Fibroblast of peridontal ligament (primary cell): ENCODE results near the gene RAB3C.

ENCODE experiments used
- DNase-seq: peaks from one replicate; pipeline ENCODE4 v3.0.0-alpha.2; 2010; ENCODE audit errors: extremely low read depth

RAB3C gene

DNA sequence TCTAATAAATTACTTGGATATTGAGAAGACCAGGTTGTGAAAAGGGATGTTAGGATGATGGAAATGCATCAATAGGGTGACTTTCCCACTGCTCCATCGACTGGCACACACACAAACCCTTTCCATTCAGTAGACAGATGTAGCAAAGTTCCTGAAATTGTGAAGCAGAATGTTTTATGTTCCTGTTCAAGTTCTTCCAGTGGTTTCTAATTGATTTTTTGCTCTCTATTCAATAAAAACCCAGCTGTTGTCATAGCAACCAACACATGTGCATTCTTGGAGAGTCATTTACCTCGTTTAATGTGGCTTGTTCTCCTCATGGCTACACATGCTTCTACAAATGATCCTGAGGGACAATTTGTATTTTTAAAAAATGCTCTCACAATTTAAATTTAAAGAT, 244.6 kb downstream of the RAB3C start:
- DNase-seq, result no peak

DNA sequence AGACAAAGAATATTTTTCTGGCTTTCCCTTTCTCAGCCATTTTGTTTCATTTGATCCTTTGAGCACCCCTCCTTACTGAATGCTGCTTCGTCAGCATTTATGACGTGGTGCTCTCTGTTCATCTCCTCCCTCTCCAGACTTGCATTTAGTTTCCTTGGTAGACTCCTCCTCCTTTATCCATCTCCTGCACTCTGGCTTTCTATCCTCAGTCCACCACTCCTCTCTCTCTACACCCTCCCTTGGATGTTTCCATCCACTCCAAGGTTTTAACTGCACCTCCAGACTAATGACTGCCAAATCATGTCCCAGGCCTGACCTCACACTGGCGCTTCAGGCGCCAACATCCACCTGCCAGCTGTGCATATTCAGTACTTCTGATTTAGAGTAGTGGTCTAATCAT, 245.4 kb downstream of the RAB3C start:
- no peak for DNase-seq

DNA sequence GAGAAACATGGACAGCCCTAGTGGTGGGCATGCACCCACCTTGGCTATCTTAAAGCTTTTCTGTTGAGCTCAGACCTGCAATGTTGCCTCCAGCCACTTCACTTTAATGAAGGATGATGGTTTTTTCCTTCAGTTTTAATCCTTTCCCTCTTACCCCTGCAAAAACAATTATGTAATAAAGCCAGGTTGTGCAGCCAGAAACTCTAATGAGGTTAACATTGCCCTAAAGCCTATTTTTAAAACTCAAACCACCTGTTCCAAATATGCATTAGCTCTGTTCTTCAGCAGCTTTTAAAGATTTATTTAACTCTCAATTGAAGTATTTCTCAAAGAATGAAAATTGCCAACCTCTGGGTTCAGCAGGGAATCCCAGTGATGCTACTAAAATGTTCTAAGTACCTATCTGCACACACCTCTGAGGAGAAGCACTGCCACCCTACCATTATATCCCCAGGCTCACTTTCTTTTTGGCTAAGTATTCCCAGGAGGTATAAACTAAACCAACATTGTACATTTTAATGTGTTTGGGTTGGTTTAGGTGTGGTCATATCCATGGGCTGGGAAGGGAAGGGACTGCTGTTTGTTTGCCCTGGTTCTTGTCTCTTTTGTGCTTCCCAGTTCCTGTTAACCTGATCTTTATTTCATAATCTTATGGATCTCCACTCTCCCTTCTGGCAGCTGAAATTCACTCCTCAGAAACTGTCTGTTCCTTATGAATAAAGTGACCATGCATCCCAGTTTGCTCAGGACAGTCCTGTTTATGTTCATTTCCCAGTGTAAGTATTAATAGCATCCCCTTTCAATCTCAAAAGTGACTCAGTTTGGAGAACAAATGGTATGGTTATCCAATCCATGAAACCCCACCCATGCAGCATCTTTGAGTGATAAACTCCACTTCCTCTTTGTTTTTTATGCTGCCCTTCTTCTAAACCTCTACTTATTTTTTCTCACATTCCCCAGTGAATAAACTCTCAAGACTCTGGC, 251.7 kb downstream of the RAB3C start:
- DNase-seq, result no peak

DNA sequence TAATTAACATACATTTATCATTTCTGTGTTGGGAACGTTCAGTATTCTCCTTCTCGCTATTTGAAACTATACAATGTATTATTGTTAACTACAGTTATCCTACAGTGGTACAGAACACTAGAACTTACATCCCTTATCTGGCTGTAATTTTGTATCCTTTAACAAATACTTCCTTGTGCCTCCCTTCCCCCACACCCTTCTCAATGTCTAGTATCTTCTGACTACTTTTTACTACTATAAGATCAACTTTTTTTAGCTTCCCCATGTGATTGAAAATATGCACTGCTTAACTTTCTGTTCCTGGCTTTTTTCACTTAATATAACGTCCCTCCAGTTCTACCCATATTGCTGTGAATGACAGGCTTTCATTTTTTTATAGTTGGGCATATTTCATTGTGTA, 253.5 kb downstream of the RAB3C start:
- no peak for DNase-seq

DNA sequence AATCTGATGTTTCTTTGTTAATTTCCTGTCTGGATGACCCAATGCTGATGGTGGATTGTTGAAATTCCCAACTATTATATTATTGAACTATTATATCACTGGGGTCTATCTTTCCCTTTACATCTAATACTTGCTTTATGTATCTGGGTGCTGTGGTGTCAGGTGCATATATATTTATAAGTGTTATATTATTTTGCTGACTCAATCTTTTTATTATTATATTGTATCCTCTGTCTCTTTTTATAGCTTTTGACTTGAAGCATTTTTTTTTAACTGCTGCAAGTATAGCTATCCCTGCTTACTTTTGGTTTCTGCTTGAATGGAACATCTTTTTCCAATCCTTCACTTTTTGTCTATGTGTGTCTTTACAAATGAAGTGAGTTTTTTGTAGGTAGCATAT, 255.9 kb downstream of the RAB3C start:
- DNase-seq, result no peak

DNA sequence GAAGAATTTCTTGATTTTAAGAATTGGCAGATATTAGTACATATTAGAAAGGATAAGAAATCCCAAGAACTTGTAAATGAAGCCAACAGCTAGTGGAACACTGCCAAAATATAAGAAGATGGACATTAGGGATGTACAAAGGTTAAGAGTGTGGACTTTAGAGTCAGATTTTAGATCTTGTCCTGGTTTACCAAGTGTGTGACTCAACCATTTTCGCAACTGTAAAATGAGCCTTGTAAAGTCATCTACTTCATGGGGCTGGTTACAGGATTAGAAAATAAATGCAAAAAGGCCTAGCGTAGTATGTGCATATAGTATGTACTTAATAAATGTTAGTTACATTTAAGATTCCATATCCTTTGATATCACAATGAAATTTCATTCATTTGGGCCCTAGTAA, 260.0 kb downstream of the RAB3C start:
- peak; percentile 9 for DNase-seq

DNA sequence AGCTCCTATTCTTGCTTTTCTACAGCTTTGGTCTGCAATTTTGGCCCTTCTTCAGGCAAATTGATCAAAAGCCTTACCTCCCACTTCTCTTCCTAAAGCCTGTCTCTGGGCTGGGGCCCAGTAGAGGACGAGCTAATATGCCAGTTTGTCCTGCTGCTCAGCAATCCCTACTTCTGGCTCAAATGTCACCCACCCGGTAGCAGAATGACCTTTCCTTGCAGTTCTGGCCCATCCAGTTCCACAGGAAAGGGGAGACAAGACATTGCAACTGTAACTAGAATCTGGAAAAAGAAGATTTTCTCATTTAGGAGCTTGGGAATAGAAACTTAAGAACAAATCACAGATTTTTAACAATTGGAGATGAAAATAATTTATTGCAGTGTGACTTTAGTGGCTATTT, 261.5 kb downstream of the RAB3C start:
- DNase-seq, result no peak

DNA sequence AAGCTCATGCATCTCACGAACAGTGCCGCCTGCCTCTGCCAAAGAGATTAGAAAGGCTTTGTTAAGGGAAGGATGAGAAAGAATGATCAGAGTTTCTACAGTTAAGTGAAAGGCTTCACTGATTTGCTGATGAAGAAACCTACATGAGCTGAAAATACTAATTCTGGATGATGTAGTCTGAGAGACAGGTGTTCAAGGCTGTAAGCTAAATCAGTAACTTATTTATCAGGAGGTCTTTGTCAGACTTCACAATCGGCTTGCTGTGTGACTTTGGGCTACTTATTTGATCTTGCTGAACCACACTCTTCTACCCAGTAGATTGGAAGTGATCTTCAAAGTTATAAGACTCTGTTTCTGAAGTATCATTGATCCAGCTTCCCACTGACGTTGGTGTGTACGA, 264.2 kb downstream of the RAB3C start:
- no peak for DNase-seq

DNA sequence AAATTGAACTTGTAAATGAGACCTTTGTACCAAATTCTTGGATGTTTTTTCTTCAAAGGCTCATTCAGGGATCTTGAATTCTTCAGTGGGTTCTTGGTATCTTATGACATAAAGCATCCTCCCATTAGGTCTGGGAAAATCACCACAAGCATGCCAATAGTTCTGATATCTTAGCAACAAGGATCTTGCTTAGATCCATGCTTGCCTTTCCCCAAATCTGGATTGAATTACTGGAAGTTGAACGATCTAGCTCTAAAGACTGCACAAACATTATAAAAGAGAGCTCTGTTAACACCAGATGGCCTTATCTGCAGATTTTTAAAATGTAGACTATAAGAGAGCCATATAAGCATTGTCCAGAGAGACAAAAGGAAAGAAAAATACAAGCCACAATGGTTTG, 266.3 kb downstream of the RAB3C start:
- DNase-seq, result peak; percentile 5

DNA sequence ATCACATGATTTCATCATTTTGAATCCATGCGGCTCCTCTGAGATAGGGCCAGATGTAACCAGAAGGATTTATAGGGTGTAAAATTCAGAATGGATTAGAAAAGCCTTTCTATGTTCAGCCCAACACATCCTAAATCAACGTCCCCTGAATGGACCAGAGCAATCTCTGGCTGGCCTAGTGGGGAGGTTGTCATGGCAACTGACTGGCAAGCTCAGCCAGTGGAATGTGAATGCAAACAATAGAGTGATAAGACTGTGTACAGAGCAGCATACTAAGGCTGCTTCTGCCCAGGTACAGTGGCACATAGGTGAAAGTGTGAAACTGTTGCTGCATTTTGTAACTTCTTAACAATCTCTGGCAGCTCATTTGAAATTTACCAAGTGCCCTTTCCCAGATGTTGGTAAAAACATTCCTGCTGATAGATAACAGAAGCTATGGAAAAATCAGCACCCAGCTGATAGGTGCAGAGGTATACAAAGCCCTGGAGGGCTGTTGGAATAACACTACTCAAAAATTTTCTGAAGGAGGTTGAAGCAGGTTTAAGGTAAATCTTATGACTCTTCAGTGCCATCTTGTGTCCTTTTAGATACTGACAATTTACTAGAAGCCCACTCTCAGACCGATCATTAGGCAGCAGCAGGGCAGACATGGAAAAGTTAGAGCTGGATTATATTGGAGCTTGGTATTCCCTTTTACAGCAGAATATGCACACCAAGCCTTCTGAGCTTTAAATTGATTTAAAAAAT, 267.2 kb downstream of the RAB3C start:
- peak; percentile 38 for DNase-seq

DNA sequence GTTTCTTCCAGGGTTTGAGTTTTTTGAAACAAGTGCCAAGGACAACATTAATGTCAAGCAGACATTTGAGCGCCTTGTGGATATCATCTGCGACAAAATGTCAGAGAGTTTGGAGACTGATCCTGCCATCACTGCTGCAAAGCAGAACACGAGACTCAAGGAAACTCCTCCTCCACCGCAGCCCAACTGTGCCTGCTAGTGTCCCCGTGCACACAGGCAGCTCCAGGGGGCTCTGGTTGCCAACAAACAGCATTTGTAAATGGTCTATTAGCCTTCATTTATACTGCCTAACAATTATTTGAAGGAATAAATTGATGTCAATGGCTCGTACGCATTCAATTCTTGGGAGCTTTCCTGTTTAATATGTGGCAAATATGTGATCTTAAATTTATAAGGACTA, 268.3 kb downstream of the RAB3C start:
- no peak for DNase-seq

DNA sequence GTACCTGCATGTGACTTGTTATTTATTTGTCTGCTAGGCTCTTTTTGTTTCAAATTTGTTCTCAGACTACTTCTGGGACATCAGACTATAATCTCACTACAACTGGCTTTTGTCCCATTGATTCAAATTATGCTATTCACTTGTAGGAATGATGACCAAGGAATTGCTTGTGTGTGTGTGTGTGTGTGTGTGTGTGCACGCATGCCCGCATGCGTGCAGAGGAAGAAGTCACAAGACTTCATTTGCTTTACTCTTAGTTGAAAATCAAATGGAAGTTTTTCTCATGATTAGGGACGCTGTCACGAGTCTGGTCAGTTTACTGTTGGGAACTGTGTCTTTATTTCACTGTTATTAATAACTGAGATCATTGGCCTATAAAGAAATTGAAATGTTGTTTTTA, 268.7 kb downstream of the RAB3C start:
- no peak for DNase-seq

DNA sequence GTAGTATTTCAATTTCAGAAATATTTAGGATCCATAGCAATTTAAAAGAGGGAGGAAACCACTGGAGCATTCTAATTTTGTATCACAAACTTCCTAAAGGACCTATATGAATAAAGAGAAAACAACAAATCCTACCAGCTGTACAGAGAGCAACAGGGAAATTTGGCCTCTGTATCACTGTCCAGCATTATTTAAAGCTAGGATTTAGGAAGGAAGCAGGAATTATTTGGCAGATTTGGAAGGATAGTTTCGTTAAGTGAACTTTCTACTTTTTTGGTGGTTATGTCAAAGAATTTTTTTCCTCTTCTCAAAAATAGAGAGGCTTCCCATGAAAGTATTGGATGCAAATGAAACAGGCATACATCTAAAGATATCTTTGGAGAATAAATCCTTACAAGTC, 269.7 kb downstream of the RAB3C start:
- no peak for DNase-seq

DNA sequence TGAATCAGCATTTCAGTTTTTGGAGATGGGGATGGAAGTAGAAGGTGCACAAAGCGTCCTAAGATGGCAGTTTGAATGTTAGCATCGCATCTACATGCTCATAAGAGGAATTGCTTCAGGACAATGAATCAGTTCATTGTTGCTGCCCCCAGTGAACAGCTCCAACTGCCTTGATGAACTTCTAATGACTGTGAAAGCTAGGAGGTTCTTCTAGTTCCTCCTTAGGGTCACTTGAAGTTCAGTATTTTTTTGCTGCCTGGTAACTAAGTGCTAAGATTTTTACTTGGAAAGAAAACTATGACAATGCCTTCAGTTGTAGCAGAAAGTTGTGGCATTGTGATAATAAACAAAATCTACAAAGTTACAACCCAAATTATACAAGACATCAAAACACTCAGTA, 271.6 kb downstream of the RAB3C start:
- DNase-seq, result no peak

DNA sequence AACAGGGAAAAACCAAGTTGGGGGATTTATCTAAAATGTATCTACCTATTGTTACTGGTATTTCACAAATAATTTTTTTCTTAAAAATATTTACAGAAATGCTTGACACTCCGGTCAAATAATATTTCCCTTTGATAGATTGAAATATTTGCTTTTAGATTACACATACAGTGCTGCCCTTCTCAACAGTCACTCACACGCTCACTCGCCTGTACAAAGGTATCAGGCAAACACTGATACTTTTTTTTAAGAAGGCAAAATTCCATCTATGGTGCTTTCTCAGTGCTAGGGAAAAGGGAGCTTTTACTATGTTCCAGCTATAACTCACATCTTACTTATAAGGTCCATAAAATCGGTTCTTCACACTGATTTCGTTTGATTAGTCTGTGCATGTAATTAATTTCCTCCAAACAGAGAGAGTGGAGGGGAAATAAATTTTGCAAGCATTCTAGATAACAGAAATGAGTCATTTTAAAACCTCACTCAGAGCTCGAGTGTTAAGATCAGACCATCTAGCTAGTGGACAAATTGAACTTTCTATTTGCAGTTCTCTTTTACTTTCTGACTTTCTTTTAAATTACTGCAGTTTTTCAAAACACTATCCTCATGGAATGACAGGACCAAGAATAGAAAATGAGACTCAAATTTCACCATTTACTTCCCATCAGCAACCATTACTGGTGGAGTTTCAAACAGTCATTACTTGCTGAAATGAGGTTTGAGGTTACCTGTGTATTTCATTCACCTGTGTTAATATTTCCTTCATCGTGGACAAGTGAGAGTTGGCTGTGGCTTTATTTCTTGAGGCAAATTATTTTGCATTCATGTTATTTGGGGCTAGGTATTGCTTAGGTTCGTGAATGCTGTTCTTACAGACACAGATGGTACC, 273.2 kb downstream of the RAB3C start:
- no peak for DNase-seq

DNA sequence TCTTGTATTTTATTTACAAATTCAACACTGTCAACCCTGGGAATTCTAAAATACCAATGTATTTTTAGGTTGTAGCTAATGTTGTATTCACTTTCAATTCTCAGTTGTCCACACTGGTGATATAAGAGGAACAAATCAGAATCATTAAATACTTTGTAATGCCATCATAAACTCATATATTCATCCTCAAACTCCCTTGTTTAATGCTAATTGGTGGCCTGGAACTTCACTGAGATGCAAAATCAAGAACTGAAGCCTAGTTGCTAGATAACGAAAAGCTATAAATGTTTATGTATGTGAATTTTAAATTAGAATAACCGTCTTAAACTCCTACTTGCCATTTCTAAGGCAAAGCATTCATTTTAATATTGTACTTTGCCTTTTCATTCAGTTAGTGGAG, 274.7 kb downstream of the RAB3C start:
- no peak for DNase-seq

DNA sequence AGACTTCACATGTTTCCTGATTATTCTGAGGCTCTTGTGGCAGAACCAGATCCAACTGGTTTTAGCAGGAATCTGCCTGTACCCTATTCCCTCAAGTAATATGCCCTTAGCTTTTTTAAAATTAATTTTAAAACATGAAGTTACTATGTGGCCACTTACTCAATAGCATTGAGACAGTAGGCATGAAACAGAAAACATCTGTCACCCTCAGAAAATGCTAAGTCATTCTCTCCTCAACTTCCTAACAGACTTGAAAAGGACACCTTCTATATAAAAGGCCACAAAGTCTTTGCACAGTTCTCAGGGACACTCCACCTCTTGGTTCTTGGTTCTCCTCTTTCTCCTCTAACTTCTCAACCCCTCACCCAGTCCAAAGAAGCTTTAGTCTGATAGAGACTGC, 277.8 kb downstream of the RAB3C start:
- no peak for DNase-seq

DNA sequence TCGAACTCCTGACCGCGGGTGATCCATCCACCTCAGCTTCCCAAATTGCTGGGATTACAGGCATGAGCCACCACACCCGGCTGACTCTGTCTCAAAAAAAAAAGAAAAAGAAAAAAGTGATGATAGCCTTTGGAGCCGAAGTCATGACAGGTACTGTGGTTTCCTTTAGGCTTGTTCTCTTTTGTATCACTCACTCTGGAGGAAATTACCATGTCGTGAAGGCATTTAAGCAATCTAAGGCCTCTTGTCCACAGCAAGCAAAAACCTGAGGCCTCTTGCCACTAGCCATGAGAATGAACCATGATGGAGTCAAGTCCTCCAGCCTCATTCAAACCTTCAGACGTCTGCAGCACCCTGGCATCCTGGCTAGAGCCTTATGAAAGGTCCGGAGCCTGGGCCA, 286.1 kb downstream of the RAB3C start:
- DNase-seq, result no peak

DNA sequence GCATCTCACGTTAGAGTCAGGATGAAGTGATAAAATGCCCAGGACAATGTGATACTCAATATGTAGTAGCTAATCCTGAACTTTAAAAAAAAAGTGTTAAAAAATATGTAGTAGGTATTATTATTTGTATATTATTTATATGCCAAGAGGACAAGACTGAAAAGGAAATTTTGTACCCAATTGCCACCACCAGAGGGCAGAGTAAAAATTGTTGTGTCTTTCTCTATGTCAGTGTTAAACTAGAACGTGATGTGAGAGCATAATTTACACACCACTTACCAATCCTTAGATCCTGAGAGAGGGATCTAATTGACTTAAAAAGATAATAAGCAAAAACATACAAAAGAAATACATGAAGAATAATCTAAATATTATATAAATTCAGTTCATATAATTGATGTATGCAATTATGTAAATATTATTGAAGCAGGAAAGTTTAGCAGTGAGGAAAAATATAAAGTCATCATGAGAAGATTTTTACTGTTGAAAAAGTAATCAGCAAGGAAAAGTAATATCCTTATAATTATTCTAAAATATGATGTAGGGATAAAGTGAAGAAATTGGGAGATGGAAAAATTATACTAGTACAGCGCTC, 288.9 kb downstream of the RAB3C start:
- DNase-seq, result peak; percentile 65

DNA sequence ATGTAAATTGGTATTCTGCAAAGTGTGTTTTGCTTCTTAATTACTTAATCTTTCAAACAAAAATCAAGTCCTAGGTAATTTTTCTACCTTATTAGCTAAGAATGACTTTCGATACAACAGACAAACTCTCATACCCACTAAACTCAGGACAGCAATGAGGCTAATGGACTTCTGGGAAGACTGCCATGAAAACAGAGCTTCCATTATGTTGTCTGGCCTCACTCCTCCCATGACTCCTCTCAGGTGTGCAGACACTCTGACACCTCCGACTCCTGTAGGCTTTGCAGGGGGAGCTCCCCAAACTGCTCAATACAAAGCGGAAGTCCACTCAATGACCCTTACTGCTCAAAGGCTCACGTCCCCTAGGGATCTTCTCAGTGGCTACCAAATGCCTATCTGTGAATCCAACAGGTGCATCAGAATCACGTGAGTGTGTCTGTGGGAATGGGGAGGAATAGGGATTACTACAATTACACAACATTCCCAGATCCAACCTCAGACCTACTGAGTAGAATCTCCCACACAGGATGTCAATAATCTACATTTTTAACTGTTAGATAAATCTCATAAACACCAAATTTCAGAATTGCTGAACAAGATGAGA, 289.9 kb downstream of the RAB3C start:
- no peak for DNase-seq

DNA sequence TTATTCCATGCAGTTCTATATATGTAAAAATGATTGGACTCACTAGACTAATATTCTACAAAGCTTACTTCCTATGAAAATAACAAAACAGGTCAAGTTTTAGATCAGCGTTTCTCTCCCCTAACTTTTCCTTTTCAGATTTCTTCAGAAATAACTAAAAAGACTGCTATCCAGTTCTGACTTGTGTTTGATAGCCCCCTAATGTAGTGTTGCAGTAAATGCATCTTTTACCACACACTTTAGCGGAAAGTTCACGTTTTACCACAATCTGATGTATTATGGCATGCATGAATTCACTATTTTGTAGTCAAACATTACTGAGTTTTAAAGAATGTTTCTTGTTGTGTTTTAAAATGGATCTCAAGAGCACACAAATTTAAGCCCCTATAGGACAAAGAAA, 292.7 kb downstream of the RAB3C start:
- no peak for DNase-seq
